Left lung (tissue), 10 donors: ENCODE data around the gene PTPRM. TPM values are rescaled to one million over a fixed set of nuclear protein-coding genes. Genes with fewer than 3 reads are reported as not detected.
A peak's percentile ranks its signal among the peaks of the same experiment; 100 is the strongest.

Experiments used
- ATAC-seq: fragments of 200-7000 bp; cut with Tn5 transposase; one replicate; pipeline ENCODE4 v1.9.1; 2020; ENCODE audit warnings: moderate library complexity
- DNase-seq, 4 donors: peaks; one replicate each; pipeline ENCODE4 v3.0.0-alpha.2; 2013 to 2020
- H3K27ac ChIP-seq, 2 donors: fragments of 200-600 bp; sonication (generic) in 1 of 2; one replicate each; pipeline versions ENCODE4 v1.5.0 to v1.8.0; 2020 to 2021
- H3K27me3 ChIP-seq, 2 donors: fragments of 200-600 bp; sonication (generic) in 1 of 2; one replicate each; pipeline versions ENCODE4 v1.5.0 to v1.8.0; 2020 to 2021
- H3K36me3 ChIP-seq, 2 donors: fragments of 200-600 bp; sonication (generic) in 1 of 2; one replicate each; pipeline versions ENCODE4 v1.5.0 to v1.8.0; 2020 to 2021
- H3K4me1 ChIP-seq, 2 donors: fragments of 200-600 bp; one replicate each; pipeline ENCODE4 v1.8.0; 2021
- H3K4me3 ChIP-seq, 2 donors: fragments of 200-600 bp; sonication (generic) in 1 of 2; one replicate each; pipeline versions ENCODE4 v1.5.0 to v1.8.0; 2020 to 2021; ENCODE audit warnings: mild to moderate bottlenecking in 1 of 2
- H3K9me3 ChIP-seq, 2 donors: fragments of 200-600 bp; sonication (generic) in 1 of 2; one replicate each; pipeline versions ENCODE4 v1.5.0 to v1.8.0; 2020 to 2021
- CTCF ChIP-seq, 2 donors: fragments of 200-600 bp; sonication (generic) in 1 of 2; IDR thresholded peaks; one replicate each; pipeline versions ENCODE4 v1.5.0 to v1.8.0; 2021; ENCODE audit warnings: antibody characterized with exemption in 2 of 2
- intact Hi-C, 2 donors: fragments of 100-400 bp; cut with DNase I; formaldehyde crosslinking; loops; one replicate each; pipeline versions ENCODE4 v1.11.2 to v1.14.2; 2022
- polyA plus RNA-seq, 6 donors: library from polyadenylated mRNA; unstranded; fragments of 120-200 nt; gene quantifications; one replicate each; pipeline ENCODE4 v1.2.1, GENCODE V29; 2013; ENCODE audit not compliant: insufficient read length in 6 of 6
- total RNA-seq, 2 donors: library from RNA; stranded (reverse); fragmentation: NEBNext Ultra II Directional; extraction: Animal tissue kit (Norgen Biotek cat#: 25700); gene quantifications; one replicate each; pipeline ENCODE4 v1.2.1, GENCODE V29; 2021
- donor health status: DM: no; HTN: yes; CAD: no.
- donor health status: DM: no; HTN: no; CAD: no.

Gene PTPRM
- total and polyA plus RNA-seq, 8 donors, result 76.4 to 99.6 (median 90.1) TPM

- TF ChIP-seq CTCF (IDR thresholded peaks at IDR 0.05), result no peak
- Histone ChIP-seq H3K36me3 (peaks cover 0 to 4% of the 10 kb centered on the region in 2 donors), H3K27ac (no peak overlapping the region), H3K4me1 (peaks cover 5 to 8% of the 10 kb centered on the region in 2 donors), H3K9me3 (no peaks in the 10 kb centered on the region), H3K4me3 (no peak overlapping the region), H3K27me3 (no peaks in the 10 kb centered on the region)
- intact Hi-C loops, result no loop called here
- ATAC-seq (no peak), DNase-seq (no peak)
Measured at GRCh38 chr18:7940971-7941370, 373.9 kb downstream of the PTPRM start.

GRCh38 chr18:7941533-7941932 lies 374.4 kb downstream of the PTPRM start:
- H3K27ac ChIP-seq, result no peak overlapping the region
- intact Hi-C loops, result no loop called here

GRCh38 chr18:7945882-7946281 lies 378.8 kb downstream of the PTPRM start:
- Histone ChIP-seq H3K27me3 (no peaks in the 10 kb centered on the region), H3K4me3 (no peak overlapping the region), H3K4me1 (peaks cover 9 to 13% of the 10 kb centered on the region in 2 donors), H3K27ac (peak overlapping the region; percentile 52 to 62), H3K9me3 (no peaks in the 10 kb centered on the region), H3K36me3 (no peaks in the 10 kb centered on the region)
- no peak for DNase-seq
- no peak for TF ChIP-seq CTCF (IDR thresholded peaks at IDR 0.05)
- intact Hi-C loops, result no loop called here
- peak; percentile 87 for ATAC-seq

More at GRCh38 chr18:7941533-7941932, 374.4 kb downstream of the PTPRM start:
- peaks cover 0 to 4% of the 10 kb centered on the region in 2 donors for H3K36me3 ChIP-seq
- H3K9me3 ChIP-seq, result no peaks in the 10 kb centered on the region
- H3K4me1 ChIP-seq, result peaks cover 9 to 13% of the 10 kb centered on the region in 2 donors
- H3K4me3 ChIP-seq, result no peak overlapping the region
- DNase-seq (peak in 3 of 4 donors; percentile 35 to 62 (median 61)), ATAC-seq (peak; percentile 47)
- no peaks in the 10 kb centered on the region for H3K27me3 ChIP-seq
- no peak for TF ChIP-seq CTCF (IDR thresholded peaks at IDR 0.05)

GRCh38 chr18:7946734-7947377 lies 379.7 kb downstream of the PTPRM start:
- peak overlapping the region in 1 of 2 donors; percentile 3 for H3K4me3 ChIP-seq
- TF ChIP-seq CTCF (IDR thresholded peaks at IDR 0.05), result no peak
- H3K27me3 ChIP-seq, result no peaks in the 10 kb centered on the region
- H3K4me1 ChIP-seq, result peaks cover 9 to 13% of the 10 kb centered on the region in 2 donors
- H3K27ac ChIP-seq, result peak overlapping the region; percentile 52 to 62
- H3K36me3 ChIP-seq, result no peaks in the 10 kb centered on the region
- intact Hi-C loops, result no loop called here
- H3K9me3 ChIP-seq, result no peaks in the 10 kb centered on the region
- DNase-seq (peak in 2 of 4 donors; percentile 21 to 37), ATAC-seq (peak; percentile 76)

GRCh38 chr18:7950380-7951136 lies 383.4 kb downstream of the PTPRM start:
- DNase-seq (no peak), ATAC-seq (peak; percentile 16)
- H3K4me3 ChIP-seq, result no peak overlapping the region
- H3K9me3 ChIP-seq, result no peaks in the 10 kb centered on the region
- H3K27ac ChIP-seq, result no peak overlapping the region
- H3K27me3 ChIP-seq, result no peaks in the 10 kb centered on the region
- no peak for TF ChIP-seq CTCF (IDR thresholded peaks at IDR 0.05)
- H3K36me3 ChIP-seq, result no peaks in the 10 kb centered on the region
- intact Hi-C loops, result no loop called here
- H3K4me1 ChIP-seq, result peaks cover 6 to 9% of the 10 kb centered on the region in 2 donors
